Thymus (tissue), 11 donors: ENCODE results near the gene ZNF618. TPM values are rescaled to one million over a fixed set of nuclear protein-coding genes. Genes with fewer than 3 reads are reported as not detected.

Source experiments
- DNase-seq, 9 donors: peaks; one replicate each; pipeline ENCODE4 v3.0.0-alpha.2; 2013; ENCODE audit warnings: low spot score in 9 of 9, low read depth in 6 of 9, missing footprints in 1 of 9
- H3K27ac ChIP-seq, 2 donors: one replicate each; pipeline ENCODE4 v1.5.1; 2013; ENCODE audit warnings: control low read depth in 1 of 2, low read depth in 1 of 2, low read length in 1 of 2, mild to moderate bottlenecking in 1 of 2, moderate library complexity in 1 of 2
- H3K27me3 ChIP-seq, 2 donors: one replicate each; pipeline ENCODE4 v1.5.1; 2013; ENCODE audit warnings: low read length in 1 of 2; ENCODE audit not compliant: control insufficient read depth in 2 of 2, insufficient read depth in 1 of 2
- H3K36me3 ChIP-seq, 2 donors: one replicate each; pipeline ENCODE4 v1.5.1; 2013; ENCODE audit warnings: low read length in 1 of 2, mild to moderate bottlenecking in 1 of 2, moderate library complexity in 1 of 2; ENCODE audit not compliant: control insufficient read depth in 2 of 2, insufficient read depth in 2 of 2
- H3K4me1 ChIP-seq, 2 donors: one replicate each; pipeline ENCODE4 v1.5.1; 2013; ENCODE audit warnings: low read length in 2 of 2; ENCODE audit not compliant: control insufficient read depth in 2 of 2, insufficient read depth in 2 of 2
- H3K4me3 ChIP-seq, 2 donors: one replicate each; pipeline ENCODE4 v1.5.1; 2013; ENCODE audit warnings: low read length in 2 of 2, control low read depth in 1 of 2, mild to moderate bottlenecking in 1 of 2
- H3K9me3 ChIP-seq, 2 donors: one replicate each; pipeline ENCODE4 v1.5.1; 2013; ENCODE audit warnings: low read length in 1 of 2, mild to moderate bottlenecking in 1 of 2; ENCODE audit not compliant: control insufficient read depth in 2 of 2, insufficient read depth in 1 of 2
- WGBS: extraction: QIAGEN DNeasy Blood & Tissue Kit; methylation state at CpG from one replicate; pipeline ENCODE4 v1.1.7; 2013; 5-methylcytosine and 5-hydroxymethylcytosine counted together
- polyA plus RNA-seq: library from polyadenylated mRNA; stranded (reverse); fragments of 200-250 nt; gene quantifications from one replicate; pipeline ENCODE4 v1.2.3, GENCODE V29; 2013
- total RNA-seq: library from RNA; stranded (reverse); fragments of 120-200 nt; gene quantifications from one replicate; pipeline ENCODE4 v1.2.4, GENCODE V29; 2013
- donor health status: healthy.

Gene ZNF618
- total and polyA plus RNA-seq, 2 donors: 1.6 to 1.8 TPM

- Histone ChIP-seq H3K4me3 (peak overlapping the region; percentile 70 to 95), H3K27ac (no peak overlapping the region)
- DNase-seq: no peak
These were observed 872 bp downstream of the ZNF618 start for GRCh38 chr9:113876993-113877368.

GRCh38 chr9:113879318-113879717 lies 3.2 kb downstream of the ZNF618 start:
- no peaks in the 10 kb centered on the region for H3K36me3 ChIP-seq
- no peak overlapping the region for H3K27ac ChIP-seq
- peaks cover 0 to 3% of the 10 kb centered on the region in 2 donors for H3K4me1 ChIP-seq
- no peak overlapping the region for H3K4me3 ChIP-seq
- DNase-seq: no peak
- no peaks in the 10 kb centered on the region for H3K9me3 ChIP-seq
- H3K27me3 ChIP-seq: peaks cover 7 to 19% of the 10 kb centered on the region in 2 donors
- WGBS: 96% methylated on average over 4 of the region's 4 CpGs

More at GRCh38 chr9:113876993-113877368, 872 bp downstream of the ZNF618 start:
- Histone ChIP-seq H3K36me3 (no peaks in the 10 kb centered on the region), H3K27me3 (peaks cover 10 to 31% of the 10 kb centered on the region in 2 donors), H3K4me1 (peaks cover 0 to 3% of the 10 kb centered on the region in 2 donors), H3K9me3 (no peaks in the 10 kb centered on the region)
- 0% methylated on average over 1 of the region's 1 CpG for WGBS

GRCh38 chr9:113879911-113880310 lies 3.8 kb downstream of the ZNF618 start:
- no peak for DNase-seq

GRCh38 chr9:113882181-113882580 lies 6.1 kb downstream of the ZNF618 start:
- Histone ChIP-seq H3K9me3 (no peaks in the 10 kb centered on the region), H3K4me1 (peaks cover 5 to 9% of the 10 kb centered on the region in 2 donors), H3K36me3 (no peaks in the 10 kb centered on the region), H3K27ac (no peak overlapping the region), H3K4me3 (no peak overlapping the region), H3K27me3 (no peaks in the 10 kb centered on the region)
- 97% methylated on average over 7 of the region's 7 CpGs for WGBS
- no peak for DNase-seq

More at GRCh38 chr9:113879911-113880310, 3.8 kb downstream of the ZNF618 start:
- WGBS: 92% methylated on average over 4 of the region's 4 CpGs
- Histone ChIP-seq H3K36me3 (no peaks in the 10 kb centered on the region), H3K27me3 (peaks cover 7 to 13% of the 10 kb centered on the region in 2 donors), H3K27ac (no peak overlapping the region), H3K9me3 (no peaks in the 10 kb centered on the region), H3K4me1 (peaks cover 0 to 3% of the 10 kb centered on the region in 2 donors), H3K4me3 (no peak overlapping the region)

- Histone ChIP-seq H3K4me3 (no peak overlapping the region), H3K27ac (no peak overlapping the region), H3K27me3 (no peaks in the 10 kb centered on the region), H3K9me3 (no peaks in the 10 kb centered on the region), H3K4me1 (peaks cover 7 to 9% of the 10 kb centered on the region in 2 donors), H3K36me3 (no peaks in the 10 kb centered on the region)
- DNase-seq: no peak
- 97% methylated on average over 7 of the region's 7 CpGs for WGBS
These were observed 6.6 kb downstream of the ZNF618 start for GRCh38 chr9:113882636-113883164.

GRCh38 chr9:113885183-113886025 lies 9.3 kb downstream of the ZNF618 start:
- no peak overlapping the region for H3K4me3 ChIP-seq
- peaks cover 0 to 4% of the 10 kb centered on the region in 2 donors for H3K9me3 ChIP-seq
- no peak for DNase-seq
- H3K4me1 ChIP-seq: peaks cover 9% of the 10 kb centered on the region in 2 donors
- 82% methylated on average over 8 of the region's 8 CpGs for WGBS
- no peaks in the 10 kb centered on the region for H3K36me3 ChIP-seq
- H3K27me3 ChIP-seq: no peaks in the 10 kb centered on the region
- H3K27ac ChIP-seq: peak overlapping the region in 1 of 2 donors; percentile 66

GRCh38 chr9:113886026-113886369 lies 9.9 kb downstream of the ZNF618 start:
- Histone ChIP-seq H3K27ac (peak overlapping the region in 1 of 2 donors; percentile 66), H3K4me1 (peaks cover 9% of the 10 kb centered on the region in 2 donors), H3K36me3 (no peaks in the 10 kb centered on the region), H3K4me3 (peak overlapping the region in 1 of 2 donors; percentile 22), H3K27me3 (no peaks in the 10 kb centered on the region), H3K9me3 (peaks cover 0 to 4% of the 10 kb centered on the region in 2 donors)
- 40% methylated on average over 1 of the region's 1 CpG for WGBS
- DNase-seq: no peak

GRCh38 chr9:113886466-113886865 lies 10.4 kb downstream of the ZNF618 start:
- Histone ChIP-seq H3K27me3 (no peaks in the 10 kb centered on the region), H3K9me3 (peaks cover 0 to 4% of the 10 kb centered on the region in 2 donors), H3K4me1 (peaks cover 9% of the 10 kb centered on the region in 2 donors), H3K36me3 (no peaks in the 10 kb centered on the region), H3K4me3 (peak overlapping the region in 1 of 2 donors; percentile 22), H3K27ac (peak overlapping the region in 1 of 2 donors; percentile 65)
- 0% methylated on average over 1 of the region's 1 CpG for WGBS
- DNase-seq: peak in 1 of 9 donors; percentile 42

GRCh38 chr9:113886933-113887332 lies 10.8 kb downstream of the ZNF618 start:
- no peaks in the 10 kb centered on the region for H3K27me3 ChIP-seq
- peak in 1 of 9 donors; percentile 27 for DNase-seq
- H3K27ac ChIP-seq: no peak overlapping the region
- no peak overlapping the region for H3K4me3 ChIP-seq
- peaks cover 9% of the 10 kb centered on the region in 2 donors for H3K4me1 ChIP-seq
- 50% methylated on average over 2 of the region's 2 CpGs for WGBS
- peaks cover 0 to 4% of the 10 kb centered on the region in 2 donors for H3K9me3 ChIP-seq
- no peaks in the 10 kb centered on the region for H3K36me3 ChIP-seq
